ENCODE results near the gene CD59. TPM values are rescaled to one million over a fixed set of nuclear protein-coding genes. Genes with fewer than 3 reads are reported as not detected.

Gene CD59
- total RNA-seq, 2 donors from 2014 or later, result 68.2 to 194 TPM

GRCh38 chr11:33721984-33722383 lies 14.2 kb downstream of the CD59 start:
- no peaks in the 10 kb centered on the region for H3K9me3 ChIP-seq
- intact Hi-C loops (cut with DNase I), result no loop called here
- TF ChIP-seq CTCF (IDR thresholded peaks at IDR 0.05) (no peak), POLR2A (IDR thresholded peaks at IDR 0.05) (no peak)
- no peak for ATAC-seq
- H3K36me3 ChIP-seq (replicated peaks in 1 of 2; ENCODE audit: insufficient read depth in 1 of 2, low read depth in 2 of 2), result peaks cover 6 to 7% of the 10 kb centered on the region in 2 donors
- H3K27ac ChIP-seq, result peak overlapping the region in 3 of 4 donors; percentile 35 to 67 (median 60)
- H3K27me3 ChIP-seq, result no peaks in the 10 kb centered on the region
- H3K4me1 ChIP-seq, result peaks cover 36% of the 10 kb centered on the region
- H3K4me3 ChIP-seq, result no peak overlapping the region
- no peak for DNase-seq
- WGBS, 2 donors, result 69 to 74% methylated on average over 5 of the region's 5 CpGs

DNA sequence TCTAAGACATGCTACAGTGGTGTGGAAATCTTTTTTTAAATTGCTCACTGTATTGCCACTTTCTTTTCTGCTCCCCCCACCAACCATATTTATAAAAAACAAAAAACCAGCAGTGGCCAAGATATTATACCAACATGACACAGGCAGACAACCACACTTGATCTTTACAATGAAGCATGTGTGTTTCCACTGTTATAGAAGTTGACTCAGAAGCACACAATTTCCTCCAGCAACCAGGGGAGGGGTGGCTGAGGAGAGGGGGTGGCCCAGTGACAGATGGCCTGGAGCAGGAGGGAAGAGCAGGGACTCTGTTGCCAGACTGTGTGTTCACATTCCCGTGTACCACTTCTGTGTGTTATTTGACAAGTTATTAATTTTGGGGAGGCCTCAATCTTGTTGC lies 14.8 kb downstream of the CD59 start:
- intact Hi-C loops (cut with DNase I), result no loop called here
- peaks cover 6 to 11% of the 10 kb centered on the region in 2 donors for H3K36me3 ChIP-seq (replicated peaks in 1 of 2; ENCODE audit: insufficient read depth in 1 of 2, low read depth in 2 of 2)
- TF ChIP-seq CTCF (IDR thresholded peaks at IDR 0.05), result no peak
- no peak for TF ChIP-seq POLR2A (IDR thresholded peaks at IDR 0.05)
- no peaks in the 10 kb centered on the region for H3K9me3 ChIP-seq
- H3K27me3 ChIP-seq, result no peaks in the 10 kb centered on the region
- WGBS, 2 donors, result 19 to 21% methylated on average over 1 of the region's 1 CpG
- peaks cover 41% of the 10 kb centered on the region for H3K4me1 ChIP-seq
- H3K27ac ChIP-seq, result peak overlapping the region in 2 of 4 donors; percentile 60 to 67
- DNase-seq, result no peak
- no peak for ATAC-seq
- H3K4me3 ChIP-seq, result no peak overlapping the region

DNA sequence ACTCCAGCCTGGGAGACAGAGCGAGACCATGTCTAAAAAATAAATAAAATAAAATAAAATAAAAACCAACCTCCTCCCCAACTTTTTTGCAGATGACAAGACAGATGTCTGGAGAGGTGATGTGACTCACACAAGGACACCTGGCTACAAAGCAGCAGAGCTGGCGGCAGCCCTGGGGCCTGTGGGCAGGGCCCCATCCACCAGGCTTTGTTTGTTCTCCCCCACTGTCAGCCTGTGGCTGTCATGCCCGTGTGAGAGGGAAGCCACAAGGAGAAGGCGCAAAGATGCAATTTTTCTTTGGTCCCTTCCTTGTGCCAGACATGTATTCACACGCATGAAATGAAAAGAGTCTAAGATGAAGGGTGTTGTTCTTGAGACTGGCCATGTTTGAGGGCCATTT lies 16.6 kb downstream of the CD59 start:
- Histone ChIP-seq H3K36me3 (replicated peaks in 1 of 2; ENCODE audit: insufficient read depth in 1 of 2, low read depth in 2 of 2) (peaks cover 6 to 11% of the 10 kb centered on the region in 2 donors), H3K4me3 (no peak overlapping the region), H3K9me3 (no peaks in the 10 kb centered on the region), H3K27me3 (no peaks in the 10 kb centered on the region), H3K27ac (no peak overlapping the region), H3K4me1 (peaks cover 51% of the 10 kb centered on the region)
- intact Hi-C loops (cut with DNase I), result no loop called here
- no peak for ATAC-seq
- no peak for DNase-seq
- 74 to 79% methylated on average over 5 of the region's 5 CpGs for WGBS, 2 donors
- TF ChIP-seq CTCF (IDR thresholded peaks at IDR 0.05) (no peak), POLR2A (IDR thresholded peaks at IDR 0.05) (no peak)

GRCh38 chr11:33718440-33718839 lies 17.8 kb downstream of the CD59 start:
- peaks cover 48% of the 10 kb centered on the region for H3K4me1 ChIP-seq

More at GRCh38 chr11:33718440-33718839, 17.8 kb downstream of the CD59 start:
- intact Hi-C loops (cut with DNase I), result no loop called here
- H3K27ac ChIP-seq, result no peak overlapping the region
- no peaks in the 10 kb centered on the region for H3K27me3 ChIP-seq
- no peak overlapping the region for H3K4me3 ChIP-seq
- DNase-seq, result no peak
- WGBS, 2 donors, result 81 to 89% methylated on average over 2 of the region's 2 CpGs
- peaks cover 6 to 11% of the 10 kb centered on the region in 2 donors for H3K36me3 ChIP-seq (replicated peaks in 1 of 2; ENCODE audit: insufficient read depth in 1 of 2, low read depth in 2 of 2)
- no peak for ATAC-seq
- H3K9me3 ChIP-seq, result no peaks in the 10 kb centered on the region
- TF ChIP-seq CTCF (IDR thresholded peaks at IDR 0.05) (no peak), POLR2A (IDR thresholded peaks at IDR 0.05) (no peak)
